ENCODE results near the gene HMG20B.

GRCh38 chr19:3533563-3534216, 39.1 kb upstream of the HMG20B start:
- TF ChIP-seq CTCF (IDR thresholded peaks at IDR 0.05): no peak
- TF ChIP-seq POLR2AphosphoS5 (IDR thresholded peaks at IDR 0.05; ENCODE audit: insufficient read depth in 1 of 2, low read depth in 1 of 2): no peak
- TF ChIP-seq POLR2A (IDR thresholded peaks at IDR 0.05): no peak

Data from vagina (tissue), 2 donors.